Endothelial cell (in vitro differentiated cells): Measurements from ENCODE around the gene R3HDM2. TPM values are rescaled to one million over a fixed set of nuclear protein-coding genes. Genes with fewer than 3 reads are reported as not detected.

Experiments
- DNase-seq: peaks from one replicate; pipeline ENCODE4 v3.0.0; 2021; ENCODE audit warnings: low spot score
- H3K27ac Mint-ChIP-seq: one replicate; pipeline ENCODE4 v1.8.0; 2021; ENCODE audit warnings: mixed read lengths, inconsistent platforms; ENCODE audit not compliant: unreplicated experiment
- H3K27me3 Mint-ChIP-seq: one replicate; pipeline ENCODE4 v1.8.0; 2021; ENCODE audit warnings: mild to moderate bottlenecking, moderate library complexity, mixed read lengths, inconsistent platforms; ENCODE audit not compliant: unreplicated experiment
- H3K36me3 Mint-ChIP-seq: one replicate; pipeline ENCODE4 v1.8.0; 2021; ENCODE audit warnings: mild to moderate bottlenecking, low read depth, mixed read lengths, inconsistent platforms; ENCODE audit not compliant: unreplicated experiment
- H3K4me1 Mint-ChIP-seq: one replicate; pipeline ENCODE4 v1.8.0; 2021; ENCODE audit warnings: mild to moderate bottlenecking, mixed read lengths, inconsistent platforms; ENCODE audit not compliant: unreplicated experiment
- H3K4me3 Mint-ChIP-seq: one replicate; pipeline ENCODE4 v1.8.0; 2021; ENCODE audit warnings: mild to moderate bottlenecking, mixed read lengths, inconsistent platforms; ENCODE audit not compliant: unreplicated experiment
- H3K9me3 Mint-ChIP-seq: one replicate; pipeline ENCODE4 v1.8.0; 2021; ENCODE audit warnings: mixed read lengths, inconsistent platforms; ENCODE audit not compliant: unreplicated experiment
- CTCF ChIP-seq: fragments of 200-600 bp; sonication (generic); IDR thresholded peaks from one replicate; pipeline ENCODE4 v1.5.0; 2021; ENCODE audit warnings: antibody characterized with exemption; ENCODE audit not compliant: unreplicated experiment
- long read RNA-seq: library from polyadenylated mRNA; unstranded; transcript quantifications from one replicate; pipeline ENCODE4 v2.0.0, GENCODE V29; 2020; ENCODE audit not compliant: unreplicated experiment
- total RNA-seq: library from RNA; stranded (reverse); fragmentation: NEBNext Ultra II Directional; extraction: Animal tissue kit (Norgen Biotek cat#: 25700); gene quantifications from one replicate; pipeline ENCODE4 v1.2.1, GENCODE V29; 2021; ENCODE audit not compliant: unreplicated experiment

R3HDM2 gene
- total RNA-seq = 39.4 TPM
- long read RNA-seq, partial matches to known transcripts = 0 of 1 reads
- long read RNA-seq, other reads (novel, unspliced or antisense) = 1 of 1 reads

- H3K27ac Mint-ChIP-seq = peak within 1 kb of the TSS; percentile 99
- peaks cover 3% of the 10 kb centered on the region for H3K36me3 Mint-ChIP-seq
- peak; percentile 90 for DNase-seq
- no peak for TF ChIP-seq CTCF
- H3K4me1 Mint-ChIP-seq = peaks cover 20% of the 10 kb centered on the region
- H3K4me3 Mint-ChIP-seq = peak within 1 kb of the TSS; percentile 100
- H3K27me3 Mint-ChIP-seq = peaks cover 13% of the 10 kb centered on the region
- no peaks in the 10 kb centered on the region for H3K9me3 Mint-ChIP-seq
Observed at GRCh38 chr12:57430931-57431566, at the start of gene R3HDM2. R3HDM2 (minus strand) TSS chr12:57431043; CDS start chr12:57310428, 120,615 bp downstream.

DNA sequence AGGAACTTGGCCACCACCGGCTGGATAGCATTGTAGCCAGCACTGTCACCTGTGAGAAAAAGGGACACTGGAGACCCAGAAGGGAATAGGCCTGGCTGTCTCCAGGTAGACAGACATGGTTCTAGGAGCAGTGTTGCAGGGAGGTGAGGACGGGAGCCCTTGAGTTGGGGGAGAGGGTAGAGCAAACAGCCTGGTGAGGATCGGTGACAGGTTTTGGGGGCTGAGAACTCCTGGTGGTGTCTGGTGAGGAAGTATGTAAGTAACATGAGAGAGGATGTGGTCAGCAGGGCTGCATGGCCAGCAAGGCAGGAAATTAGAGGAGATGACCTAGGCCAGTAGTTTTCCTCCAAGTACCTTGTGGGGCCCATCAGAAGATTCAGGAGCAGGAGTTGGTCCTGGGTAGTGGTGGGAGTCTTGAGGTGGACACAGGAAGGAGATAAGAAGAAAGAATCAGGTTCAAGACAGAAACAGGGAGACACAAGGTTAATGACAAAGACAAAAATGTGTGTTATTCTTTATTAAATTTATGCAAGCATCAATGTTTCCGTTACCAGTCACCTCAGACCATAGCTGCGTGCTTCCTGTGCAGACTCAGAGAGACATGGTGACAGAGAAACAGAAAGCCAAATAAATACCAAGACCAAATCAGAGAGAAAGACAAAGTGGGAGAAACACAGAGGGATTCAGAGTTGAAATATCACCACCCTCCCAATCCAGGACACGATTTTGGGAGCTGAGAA is 48.7 kb upstream of the R3HDM2 start, which contains the start of gene ARHGAP9:
Gene ARHGAP9 (minus strand): TSS at position 491 of the 740 bp plus-strand sequence. CDS start 460 bp downstream, at position 31.
- H3K27ac Mint-ChIP-seq = peak within 1 kb of the TSS; percentile 86
- no peak for TF ChIP-seq CTCF
- H3K4me1 Mint-ChIP-seq = peaks cover 55% of the 10 kb centered on the region
- H3K4me3 Mint-ChIP-seq = peak within 1 kb of the TSS; percentile 85
- no peaks in the 10 kb centered on the region for H3K9me3 Mint-ChIP-seq
- DNase-seq = no peak
- peaks cover 20% of the 10 kb centered on the region for H3K36me3 Mint-ChIP-seq
- peaks cover 24% of the 10 kb centered on the region for H3K27me3 Mint-ChIP-seq

DNA sequence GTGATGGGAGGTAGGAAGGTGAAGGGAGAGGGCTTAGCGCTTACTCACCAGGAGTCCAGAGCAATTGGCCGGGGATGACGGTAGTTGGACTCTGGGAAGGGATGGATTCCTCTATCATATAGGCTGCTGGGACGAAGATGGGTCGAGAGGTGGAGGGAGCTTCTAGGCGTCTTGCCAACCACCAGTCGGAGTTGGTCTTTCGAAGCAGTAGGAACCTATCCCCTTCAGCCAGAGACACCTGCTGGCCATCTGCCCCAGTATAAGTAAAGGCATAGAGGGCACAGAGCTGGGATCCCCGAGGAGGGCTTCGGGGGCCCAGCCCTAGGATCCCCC is 48.2 kb upstream of the R3HDM2 start:
- Mint-ChIP-seq H3K9me3 (no peaks in the 10 kb centered on the region), H3K36me3 (peaks cover 25% of the 10 kb centered on the region), H3K27ac (peak overlapping the region; percentile 86), H3K4me1 (peaks cover 61% of the 10 kb centered on the region), H3K4me3 (no peak overlapping the region), H3K27me3 (peaks cover 27% of the 10 kb centered on the region)
- DNase-seq = no peak
- no peak for TF ChIP-seq CTCF

DNA sequence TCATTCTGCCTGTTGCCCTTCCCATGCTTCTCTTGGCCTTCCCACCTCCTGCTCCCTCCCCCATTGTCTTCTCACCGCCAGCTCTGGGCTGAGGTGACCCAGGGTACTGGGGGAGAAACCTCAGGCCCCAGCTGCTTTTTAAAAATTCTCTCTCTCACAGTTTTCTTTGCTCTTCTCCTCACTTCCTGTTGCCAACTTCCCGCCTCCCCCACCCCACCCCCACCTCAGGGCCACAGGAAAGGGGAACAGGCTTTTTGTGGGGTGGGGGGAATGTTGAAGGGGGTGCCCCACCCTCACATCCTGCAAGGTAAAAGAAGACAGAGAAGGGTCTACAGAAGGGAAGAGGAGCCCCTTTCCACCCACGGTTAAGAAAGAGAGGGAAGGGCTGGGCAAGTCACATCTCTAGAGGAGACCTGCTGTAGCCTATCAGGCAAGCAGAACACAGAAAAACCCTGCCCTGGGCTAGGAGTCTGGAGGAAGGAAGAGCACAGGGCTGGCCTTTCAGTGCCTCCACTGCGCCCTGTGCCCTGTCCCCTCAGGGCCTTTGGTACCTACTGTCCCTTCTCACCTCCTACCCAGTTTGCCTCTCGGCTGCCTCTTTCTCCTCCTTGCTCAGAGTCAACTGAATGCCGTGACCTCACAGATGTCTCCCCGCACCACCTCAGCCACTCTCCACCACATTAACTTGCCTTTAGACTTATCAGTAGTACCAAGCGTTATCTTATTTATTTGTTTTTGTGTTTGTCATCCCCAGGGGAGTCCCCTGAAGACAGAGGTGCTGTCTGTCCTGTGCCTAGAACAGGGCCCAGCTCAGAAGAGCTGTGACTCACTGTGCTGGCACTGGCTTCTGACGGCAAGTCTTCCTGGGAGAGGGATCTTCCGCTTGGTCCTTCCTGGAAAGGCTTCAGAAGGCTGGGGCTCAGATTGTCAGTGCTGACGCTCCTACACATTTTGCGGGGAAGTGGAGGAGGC is 47.2 kb upstream of the R3HDM2 start:
- no peak for DNase-seq
- Mint-ChIP-seq H3K27ac (peak overlapping the region; percentile 91), H3K36me3 (peaks cover 29% of the 10 kb centered on the region), H3K9me3 (no peaks in the 10 kb centered on the region), H3K27me3 (peaks cover 28% of the 10 kb centered on the region), H3K4me1 (peaks cover 61% of the 10 kb centered on the region), H3K4me3 (peak overlapping the region; percentile 91)
- no peak for TF ChIP-seq CTCF
